GM18873 (cell line): ENCODE data around the gene TMEM82.

ENCODE experiments used
- ATAC-seq: cut with Tn5 transposase; IDR thresholded peaks from one replicate; pipeline ENCODE4 v1.9.1; 2021; ENCODE audit warnings: mild to moderate bottlenecking, moderate library complexity, moderate number of reproducible peaks; ENCODE audit not compliant: unreplicated experiment, low FRiP score

TMEM82 gene

DNA sequence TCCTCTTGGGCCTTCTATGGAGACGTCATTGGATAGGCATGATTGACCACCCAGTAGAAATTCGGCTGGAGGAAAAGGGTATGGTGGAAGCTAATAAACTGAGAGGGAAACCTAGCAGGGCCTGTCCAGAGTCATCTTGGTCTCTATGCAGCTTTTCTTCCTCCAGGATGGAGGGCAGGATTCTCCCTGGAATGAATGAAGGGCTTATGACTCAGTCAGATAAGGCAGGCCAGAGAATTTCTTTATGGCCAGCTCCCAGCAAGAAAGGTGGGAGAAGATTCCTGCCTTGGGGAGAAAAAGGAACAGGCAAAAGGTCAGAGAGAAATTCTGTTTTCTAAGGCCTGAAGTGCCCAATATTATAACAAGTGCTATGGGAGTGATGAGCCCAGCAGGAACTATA is 33.4 kb downstream of the TMEM82 start:
- ATAC-seq: no peak

GRCh38 chr1:15777909-15778707 is 35.8 kb downstream of the TMEM82 start:
- no peak for ATAC-seq

- no peak for ATAC-seq
Measured at GRCh38 chr1:15785683-15786082, 43.4 kb downstream of the TMEM82 start.

DNA sequence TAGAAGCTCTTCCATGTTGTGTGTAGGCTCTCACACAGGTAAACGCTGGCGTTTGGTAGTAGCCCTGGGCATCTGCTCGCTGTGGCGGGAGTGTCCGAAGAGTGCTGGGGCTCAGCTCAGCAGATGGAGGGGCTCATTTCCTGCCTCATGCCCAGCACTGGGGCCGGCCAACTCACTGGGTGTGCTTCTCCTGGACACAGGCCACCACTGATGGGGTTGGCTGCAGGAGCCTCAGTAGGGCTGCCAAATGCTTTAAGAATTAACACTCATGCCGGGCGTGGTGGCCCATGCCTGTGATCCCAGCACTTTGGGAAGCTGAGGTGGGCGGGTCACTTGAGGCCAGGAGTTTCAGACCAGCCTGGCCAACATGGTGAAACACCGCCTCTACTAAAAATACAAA is 44.3 kb downstream of the TMEM82 start:
- no peak for ATAC-seq

DNA sequence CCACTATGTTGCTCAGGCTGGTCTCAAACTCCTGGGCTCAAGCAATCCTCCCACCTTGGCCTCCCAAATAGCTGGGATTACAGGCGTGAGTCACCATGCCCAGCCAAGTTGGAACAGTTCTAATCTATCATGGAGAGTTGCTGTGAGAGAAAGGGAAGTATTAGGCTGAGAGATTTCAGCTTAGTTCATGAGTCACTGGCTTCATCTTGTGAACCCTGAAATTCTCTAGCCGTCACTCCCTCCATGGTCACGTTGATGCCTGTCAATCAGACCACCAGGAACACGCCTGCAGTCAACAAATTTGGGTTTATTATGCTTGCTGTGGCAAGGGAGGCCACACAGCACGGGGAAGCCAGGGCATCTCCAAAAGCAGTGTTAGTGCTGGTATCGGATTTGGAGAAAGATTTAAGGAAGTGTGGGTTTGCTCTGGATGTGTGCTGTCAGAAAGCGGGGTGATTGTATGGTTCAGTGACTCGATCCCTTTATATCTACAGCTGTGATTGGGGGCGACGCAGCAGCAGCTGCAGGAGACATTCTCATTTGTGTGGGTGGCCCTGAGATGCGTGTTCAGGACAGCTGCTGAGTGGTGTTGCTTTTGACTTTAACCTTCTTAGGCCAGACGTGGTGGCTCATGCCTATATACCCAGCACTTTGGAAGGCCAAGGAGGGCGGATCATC is 46.5 kb downstream of the TMEM82 start:
- ATAC-seq: no peak

DNA sequence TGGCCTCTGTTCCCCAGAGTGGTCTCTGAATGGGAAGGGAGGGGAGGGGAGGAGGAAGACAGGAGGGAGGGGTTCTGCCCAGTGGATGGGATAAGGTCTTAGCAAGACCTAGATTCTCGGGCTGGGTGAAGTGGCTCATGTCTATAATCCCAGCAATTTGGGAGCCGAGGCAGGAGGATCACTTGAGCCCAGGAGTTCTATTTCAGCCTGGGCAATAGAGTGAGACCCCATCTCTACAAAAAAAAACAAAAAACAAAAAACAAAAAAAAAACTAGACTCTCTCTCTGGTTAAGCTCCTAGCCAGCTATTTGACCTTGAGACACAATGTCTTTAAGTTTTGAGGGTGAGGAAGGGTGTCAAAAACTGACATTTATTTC is 53.8 kb downstream of the TMEM82 start:
- ATAC-seq: no peak
